NCI-H2107 (cell line): ENCODE measurements around the gene PNPLA2.
A peak's percentile ranks its signal among the peaks of the same experiment; 100 is the strongest.

Source experiments
- DNase-seq: peaks from one replicate; lab custom pipeline; 2025; lab: John Stamatoyannopoulos, UW

The PNPLA2 gene

DNA sequence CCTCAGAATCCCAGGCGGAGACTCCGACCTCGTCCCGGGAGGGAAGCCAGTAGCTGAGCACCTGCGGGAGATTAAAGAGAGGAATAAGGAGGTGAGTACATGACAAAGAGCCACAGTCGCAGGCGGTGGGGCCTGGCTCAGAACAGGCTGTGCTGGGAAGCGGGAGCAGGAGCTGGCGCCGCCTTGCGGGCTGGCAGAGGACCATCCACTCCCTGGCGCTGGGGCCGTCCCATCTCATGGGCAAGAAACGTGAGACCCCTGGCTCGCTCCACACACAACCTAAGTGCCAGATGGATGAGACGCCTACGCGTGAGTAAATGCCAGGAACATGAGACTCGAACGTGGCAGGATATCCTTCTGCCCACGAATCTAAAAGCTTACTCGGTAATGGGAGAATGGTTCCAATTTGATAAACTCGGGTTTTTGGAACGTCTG, 35.1 kb upstream of the PNPLA2 start:
- peak; percentile 53 for DNase-seq

DNA sequence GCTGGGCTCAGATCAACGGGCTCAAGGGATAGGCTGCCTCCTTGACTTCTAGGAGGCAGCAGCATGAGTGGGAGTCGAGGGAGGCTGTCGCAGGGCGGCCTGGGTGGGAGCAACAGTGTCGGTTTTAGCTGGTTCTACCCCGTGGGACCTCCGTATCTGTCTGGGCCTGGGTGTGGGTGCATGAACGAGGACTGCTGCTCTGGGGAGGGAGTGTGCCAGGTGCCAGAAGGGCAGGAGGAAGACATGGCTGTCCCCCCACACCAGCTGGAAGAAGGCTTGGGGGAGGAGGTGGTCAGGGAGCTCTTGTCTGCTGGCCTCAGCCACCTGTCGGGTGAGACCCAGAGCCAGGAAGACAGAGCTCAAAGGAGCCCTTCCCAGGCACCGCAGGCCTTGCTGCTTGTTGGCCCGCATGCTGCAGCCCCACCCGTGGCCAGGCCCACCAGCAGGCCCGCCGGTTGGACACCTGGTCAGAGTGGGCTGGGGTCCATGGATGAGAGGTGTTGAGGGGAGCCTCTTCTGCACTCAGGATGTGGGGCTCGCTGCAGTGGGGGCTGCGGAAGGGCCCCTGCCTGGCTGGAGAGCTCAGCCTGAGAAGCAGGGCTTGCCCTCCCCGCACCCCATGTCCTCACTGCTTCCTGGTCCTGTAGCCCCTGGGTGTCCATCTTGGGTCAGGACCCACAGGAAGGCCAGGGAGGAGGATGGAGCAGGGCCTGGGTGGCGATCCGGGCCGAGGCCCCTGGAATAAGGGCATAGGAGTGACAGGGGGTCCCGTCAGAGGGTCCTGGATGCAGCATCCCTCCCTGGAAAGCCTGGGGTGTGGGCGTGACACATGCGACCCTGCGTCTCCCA, 32.3 kb upstream of the PNPLA2 start:
- DNase-seq: no peak

- no peak for DNase-seq
Measured at GRCh38 chr11:787084-787675, 31.5 kb upstream of the PNPLA2 start.

DNA sequence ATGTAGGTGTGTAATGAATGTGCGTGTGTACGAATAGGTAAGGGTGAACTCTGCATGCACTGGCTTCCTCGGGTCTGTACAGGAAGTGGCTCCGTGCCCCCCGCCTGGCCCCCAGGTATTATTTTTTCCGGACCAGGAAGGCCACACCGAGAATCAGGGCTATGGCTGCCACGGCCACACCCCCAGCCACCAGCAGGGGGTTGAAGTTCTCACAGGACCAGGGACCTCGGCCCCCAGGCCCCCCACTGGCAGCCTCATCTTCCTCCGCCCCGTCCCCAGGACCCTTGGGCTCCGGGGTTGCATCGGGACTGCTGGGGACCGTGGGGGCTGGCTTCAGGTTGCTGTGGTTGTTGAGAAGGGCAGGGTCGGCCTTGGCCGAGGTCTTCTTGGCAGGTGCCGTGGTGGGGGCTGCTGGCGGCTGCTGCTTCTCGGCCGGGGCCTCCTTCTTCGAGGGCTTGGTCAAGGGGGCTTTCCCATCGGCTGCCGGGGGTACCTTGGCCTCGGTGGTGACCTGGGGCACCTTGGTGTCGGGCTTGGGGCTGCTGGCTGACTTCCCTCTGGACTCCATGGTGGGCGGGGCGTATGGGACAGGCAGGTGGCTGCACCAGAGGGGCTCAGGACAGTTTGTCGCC, 30.6 kb upstream of the PNPLA2 start:
- no peak for DNase-seq

GRCh38 chr11:788953-789940, 29.5 kb upstream of the PNPLA2 start:
- DNase-seq: no peak

GRCh38 chr11:789943-790342, 28.8 kb upstream of the PNPLA2 start, which contains the start of gene CEND1:
Gene CEND1, minus strand, starts transcription at chr11:790090. Its CDS starts 1,514 bp downstream, at chr11:788576.
- DNase-seq: no peak

- no peak for DNase-seq
Measured at GRCh38 chr11:790721-791564, 27.8 kb upstream of the PNPLA2 start.

DNA sequence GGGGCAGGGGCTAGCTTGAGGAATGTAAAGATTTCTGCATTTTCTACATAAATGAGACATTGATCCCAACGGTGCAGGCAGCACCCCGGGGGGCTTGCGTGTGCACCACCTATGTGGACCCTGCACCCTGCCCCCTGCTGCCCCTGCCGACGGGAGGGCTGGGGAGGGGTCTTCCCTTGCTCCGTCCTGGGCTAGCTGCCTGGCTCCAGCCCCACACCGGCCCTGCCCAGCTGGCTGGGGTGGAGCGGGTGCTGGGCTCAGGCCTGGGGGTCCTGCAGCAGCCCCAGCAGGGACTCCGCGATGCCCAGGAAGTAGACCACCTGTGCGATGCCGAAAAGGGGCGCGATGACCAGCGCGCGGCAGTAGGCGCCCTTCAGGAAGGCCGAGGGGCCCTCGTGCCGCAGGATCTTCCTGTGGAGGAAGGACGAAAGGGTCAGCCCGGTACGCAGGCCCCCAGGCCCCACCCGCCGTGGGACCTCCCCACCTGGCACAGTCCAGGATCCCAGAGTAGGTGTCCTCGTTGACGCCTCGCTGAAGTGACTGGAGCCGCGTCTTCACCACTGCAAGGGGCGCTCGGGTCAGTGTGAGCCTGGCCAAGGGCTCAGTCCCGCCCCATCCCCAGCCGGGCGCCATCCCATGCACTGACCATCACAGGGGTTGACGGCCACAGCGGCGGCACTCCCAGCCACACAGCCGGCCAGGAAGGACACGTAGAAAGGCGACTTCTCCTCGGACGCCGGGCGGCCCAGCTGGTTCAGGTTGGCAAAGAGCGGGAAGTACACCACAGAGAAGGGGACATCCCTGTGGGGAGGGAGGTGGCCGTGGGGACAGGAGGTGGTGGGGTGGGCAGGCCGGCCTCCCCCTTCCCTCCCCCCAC, 26.8 kb upstream of the PNPLA2 start:
- DNase-seq: no peak

GRCh38 chr11:792535-792821, 26.2 kb upstream of the PNPLA2 start:
- no peak for DNase-seq

DNA sequence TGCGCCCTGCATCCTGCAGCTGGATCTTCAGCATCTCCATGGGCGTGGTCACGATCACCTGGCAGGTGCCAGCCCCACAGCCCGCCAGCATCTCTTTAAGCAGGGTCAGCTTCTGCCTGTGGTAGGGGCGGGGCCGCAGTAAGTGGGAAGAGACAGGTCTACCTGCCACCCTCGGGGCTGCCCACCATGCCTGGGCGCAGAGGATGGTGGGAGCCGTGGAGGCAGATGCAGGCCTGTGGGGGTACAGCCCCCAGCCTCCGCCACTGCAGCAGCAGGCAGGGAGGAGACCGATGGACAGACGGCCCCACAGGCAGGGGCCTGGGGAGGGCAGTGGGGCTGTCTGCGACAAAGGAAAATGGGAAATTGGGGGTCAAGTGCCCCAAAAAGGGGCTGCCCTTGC, 25.8 kb upstream of the PNPLA2 start:
- no peak for DNase-seq

- DNase-seq: no peak
Measured at GRCh38 chr11:793556-793955, 25.2 kb upstream of the PNPLA2 start.

GRCh38 chr11:794013-794765, 24.5 kb upstream of the PNPLA2 start:
- DNase-seq: no peak

DNA sequence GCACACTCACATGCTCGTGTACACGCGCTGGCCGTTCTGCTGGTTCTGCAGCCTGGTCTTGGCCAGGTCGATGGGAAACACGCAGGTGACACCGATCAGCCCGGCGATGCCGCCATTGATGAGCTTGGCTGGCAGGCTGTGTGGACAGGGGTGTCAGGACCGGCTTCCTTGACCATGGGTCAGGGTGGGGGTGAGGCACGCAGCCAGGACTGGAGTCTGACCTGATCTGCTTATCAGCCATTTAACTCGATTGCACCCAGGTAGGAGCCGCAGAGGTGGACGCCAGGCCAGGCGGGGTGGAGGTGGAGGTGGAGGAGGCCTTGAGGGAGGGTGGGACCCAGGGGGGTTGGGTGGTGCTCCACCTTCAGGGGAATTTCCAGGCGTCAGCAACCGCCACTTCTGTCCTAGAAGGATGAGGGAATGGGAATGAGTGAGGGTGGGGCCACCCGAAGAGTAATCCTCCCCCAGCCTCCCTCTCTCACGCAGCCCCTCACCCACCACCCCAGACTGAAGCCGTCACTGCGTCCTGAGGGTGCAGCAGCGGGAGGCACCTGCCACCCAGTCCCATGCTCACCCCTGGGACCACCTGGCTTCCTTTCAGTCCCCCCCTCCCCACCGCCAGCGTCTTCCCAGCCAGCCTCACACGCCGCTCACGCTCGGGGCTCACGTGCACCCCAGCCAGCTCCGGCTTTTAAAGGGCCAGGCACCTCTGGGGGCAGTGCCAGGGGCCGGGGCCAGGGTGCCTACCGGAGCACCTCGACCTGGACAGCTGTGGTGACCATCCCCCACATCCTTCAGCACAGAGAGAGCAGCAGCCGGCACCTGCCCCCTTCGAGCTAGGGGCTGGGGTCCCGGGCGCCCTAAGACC, 23.7 kb upstream of the PNPLA2 start:
- DNase-seq: no peak

GRCh38 chr11:795634-796564, 22.8 kb upstream of the PNPLA2 start:
- peak; percentile 49 for DNase-seq

GRCh38 chr11:796565-797295, 22.0 kb upstream of the PNPLA2 start:
- no peak for DNase-seq

DNA sequence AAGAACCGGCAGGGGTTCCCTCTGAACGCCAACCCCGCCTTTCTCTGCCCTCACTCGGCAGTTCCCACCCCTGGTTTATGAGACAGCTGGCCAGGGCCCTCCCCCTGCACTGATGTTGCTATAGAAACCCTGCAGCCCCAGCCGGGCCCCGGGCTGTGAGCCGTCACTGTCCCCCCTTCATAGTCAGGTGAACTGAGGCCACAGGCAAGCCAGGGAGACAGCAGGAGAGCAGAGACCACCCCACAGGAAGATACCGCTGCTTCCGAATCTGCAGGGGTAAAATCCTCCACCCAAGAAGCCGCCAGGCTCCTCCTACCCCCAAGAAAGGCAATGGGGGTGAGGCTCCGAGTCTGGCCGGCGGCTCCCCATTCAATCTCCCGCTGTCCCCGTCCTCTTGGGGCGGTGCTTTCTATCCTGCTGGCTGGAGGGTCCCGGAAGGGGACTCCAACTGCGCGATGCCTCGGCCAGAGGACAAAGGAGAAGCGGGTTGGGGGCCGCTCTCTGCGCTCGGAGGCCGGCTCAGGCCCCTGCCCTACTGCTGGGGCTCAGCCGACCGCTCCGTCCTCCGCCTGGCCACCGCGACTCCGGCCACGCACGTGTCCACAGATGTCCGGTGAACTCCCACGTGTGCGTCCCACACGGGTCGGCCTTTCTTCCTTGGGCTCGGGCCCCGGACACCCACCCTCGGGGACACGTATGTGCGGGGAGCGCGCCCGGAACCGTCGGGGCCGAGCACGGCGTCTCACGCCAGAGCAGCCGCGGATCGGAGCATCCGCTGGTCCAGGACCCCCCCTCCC, 21.2 kb upstream of the PNPLA2 start:
- DNase-seq: peak; percentile 47
